MM.1S (cell line): ENCODE results near the gene NRXN3.

Source experiments
- DNase-seq: peaks from one replicate; pipeline ENCODE4 v3.0.0-alpha.2; 2015
- H2AFZ ChIP-seq: fragments of 300-600 bp; sonication (generic); 2 replicates; pipeline ENCODE4 v1.6.0; 2016; ENCODE audit warnings: antibody characterized with exemption, low read length
- H3F3A ChIP-seq: fragments of 300-600 bp; sonication (generic); 2 replicates; pipeline ENCODE4 v1.6.1; 2016; ENCODE audit warnings: mild to moderate bottlenecking, antibody characterized with exemption, low read length, moderate library complexity, mixed read lengths; ENCODE audit not compliant: insufficient read depth
- H3K27ac ChIP-seq: fragments of 300-600 bp; sonication (generic); 2 replicates; pipeline ENCODE4 v1.5.1; 2016; ENCODE audit warnings: mild to moderate bottlenecking, low read length
- H3K27me3 ChIP-seq: fragments of 300-600 bp; sonication (generic); replicated peaks from 2 replicates; pipeline ENCODE4 v1.6.0; 2016; ENCODE audit warnings: low read length; ENCODE audit not compliant: insufficient read depth
- H3K36me3 ChIP-seq: fragments of 300-600 bp; sonication (generic); replicated peaks from 2 replicates; pipeline ENCODE4 v1.6.1; 2016; ENCODE audit warnings: mild to moderate bottlenecking, low read length, mixed read lengths; ENCODE audit not compliant: insufficient read depth
- H3K4me1 ChIP-seq: fragments of 300-600 bp; sonication (generic); 2 replicates; pipeline ENCODE4 v1.6.1; 2016; ENCODE audit warnings: low read length, mixed read lengths
- H3K4me2 ChIP-seq: fragments of 300-600 bp; sonication (generic); 2 replicates; pipeline ENCODE4 v1.6.0; 2016; ENCODE audit warnings: low read depth, low read length
- H3K4me3 ChIP-seq: fragments of 300-600 bp; sonication (generic); 2 replicates; pipeline ENCODE4 v1.5.1; 2016; ENCODE audit warnings: low read length, mixed read lengths
- H3K79me2 ChIP-seq: fragments of 300-600 bp; sonication (generic); 2 replicates; pipeline ENCODE4 v1.6.1; 2016; ENCODE audit warnings: mixed run types, low read length, mixed read lengths
- H3K9ac ChIP-seq: fragments of 300-600 bp; sonication (generic); 2 replicates; pipeline ENCODE4 v1.6.1; 2016; ENCODE audit warnings: low read length, mixed read lengths
- H3K9me2 ChIP-seq: fragments of 300-600 bp; sonication (generic); replicated peaks from 2 replicates; pipeline ENCODE4 v1.6.1; 2016; ENCODE audit warnings: mild to moderate bottlenecking, low read length, mixed read lengths; ENCODE audit not compliant: insufficient read depth
- H3K9me3 ChIP-seq: fragments of 300-600 bp; sonication (generic); replicated peaks from 2 replicates; pipeline ENCODE4 v1.6.1; 2016; ENCODE audit warnings: mild to moderate bottlenecking, low read length, mixed read lengths; ENCODE audit not compliant: insufficient read depth
- H4K20me1 ChIP-seq: fragments of 300-600 bp; sonication (generic); 2 replicates; pipeline ENCODE4 v1.6.1; 2016; ENCODE audit warnings: mild to moderate bottlenecking, low read length, moderate library complexity, mixed read lengths; ENCODE audit not compliant: insufficient read depth
- CTCF ChIP-seq: fragments of 300-600 bp; sonication (generic); IDR thresholded peaks from 2 replicates; pipeline ENCODE4 v1.5.1; 2016; ENCODE audit warnings: antibody characterized with exemption, low read length, mixed read lengths
- EZH2 ChIP-seq: fragments of 300-600 bp; sonication (generic); optimal IDR thresholded peaks from 2 replicates; pipeline ENCODE3; 2017; ENCODE audit warnings: low read depth, mild to moderate bottlenecking, antibody characterized with exemption, low read length, mixed read lengths
- EZH2phosphoT487 ChIP-seq: fragments of 300-600 bp; sonication (generic); IDR thresholded peaks from 2 replicates; pipeline ENCODE4 v1.6.1; 2018; ENCODE audit warnings: antibody characterized with exemption, low read length

NRXN3 gene

GRCh38 chr14:79413734-79414428 lies 1243.7 kb downstream of the NRXN3 start:
- no peaks in the 10 kb centered on the region for H3K36me3 ChIP-seq
- H3K9me3 ChIP-seq, result no peaks in the 10 kb centered on the region
- H3K27me3 ChIP-seq, result no peaks in the 10 kb centered on the region
- no peak overlapping the region for H3K4me3 ChIP-seq
- H3K9ac ChIP-seq, result no peak overlapping the region
- no peaks in the 10 kb centered on the region for H3F3A ChIP-seq
- no peaks in the 10 kb centered on the region for H3K4me1 ChIP-seq
- no peak for TF ChIP-seq EZH2phosphoT487
- no peak for TF ChIP-seq EZH2
- no peak for TF ChIP-seq CTCF
- H3K27ac ChIP-seq, result no peak overlapping the region
- H2AFZ ChIP-seq, result no peak overlapping the region
- no peaks in the 10 kb centered on the region for H4K20me1 ChIP-seq
- no peaks in the 10 kb centered on the region for H3K9me2 ChIP-seq
- no peak for DNase-seq
- H3K4me2 ChIP-seq, result no peak overlapping the region
- H3K79me2 ChIP-seq, result no peaks in the 10 kb centered on the region

- Histone ChIP-seq H3K4me3 (no peak overlapping the region), H3K4me2 (no peak overlapping the region), H3K9me2 (no peaks in the 10 kb centered on the region), H3K9ac (no peak overlapping the region), H3K27ac (no peak overlapping the region), H4K20me1 (no peaks in the 10 kb centered on the region), H2AFZ (no peak overlapping the region), H3K9me3 (no peaks in the 10 kb centered on the region), H3F3A (no peaks in the 10 kb centered on the region), H3K79me2 (no peaks in the 10 kb centered on the region), H3K4me1 (no peaks in the 10 kb centered on the region), H3K36me3 (no peaks in the 10 kb centered on the region), H3K27me3 (no peaks in the 10 kb centered on the region)
- DNase-seq, result no peak
- no peak for TF ChIP-seq CTCF
- no peak for TF ChIP-seq EZH2phosphoT487
- no peak for TF ChIP-seq EZH2
These were observed 1245.6 kb downstream of the NRXN3 start for GRCh38 chr14:79415726-79416125.

GRCh38 chr14:79417961-79418360 lies 1247.8 kb downstream of the NRXN3 start:
- Histone ChIP-seq H3K27me3 (no peaks in the 10 kb centered on the region), H3K27ac (no peak overlapping the region), H3K9me2 (no peaks in the 10 kb centered on the region), H3K79me2 (no peaks in the 10 kb centered on the region), H3K4me3 (no peak overlapping the region), H3K4me1 (no peaks in the 10 kb centered on the region), H3K4me2 (no peak overlapping the region), H2AFZ (no peak overlapping the region), H4K20me1 (no peaks in the 10 kb centered on the region), H3K9me3 (no peaks in the 10 kb centered on the region), H3K36me3 (no peaks in the 10 kb centered on the region), H3K9ac (no peak overlapping the region), H3F3A (no peaks in the 10 kb centered on the region)
- TF ChIP-seq EZH2, result no peak
- TF ChIP-seq EZH2phosphoT487, result no peak
- no peak for TF ChIP-seq CTCF
- no peak for DNase-seq
